Lower leg skin (tissue), 3 donors: Measurements from ENCODE around the gene XYLT1.

Experiments used
- POLR2A ChIP-seq, 2 donors: fragments of 450-650 bp; IDR thresholded peaks; one replicate each; pipeline ENCODE4 v1.6.1; 2016 to 2017; ENCODE audit warnings: antibody characterized with exemption in 2 of 2, mild to moderate bottlenecking in 1 of 2, moderate library complexity in 1 of 2
- TF ChIP-seq, protein P1 (sequence below), 3 donors: fragments of 450-650 bp; IDR thresholded peaks; one replicate each; pipeline ENCODE4 v1.5.1; 2016; ENCODE audit warnings: antibody characterized with exemption in 3 of 3, mild to moderate bottlenecking in 3 of 3, moderate library complexity in 2 of 3

GRCh38 chr16:17053536-17054160, 417.1 kb downstream of the XYLT1 start:
- TF ChIP-seq, protein P1, sequence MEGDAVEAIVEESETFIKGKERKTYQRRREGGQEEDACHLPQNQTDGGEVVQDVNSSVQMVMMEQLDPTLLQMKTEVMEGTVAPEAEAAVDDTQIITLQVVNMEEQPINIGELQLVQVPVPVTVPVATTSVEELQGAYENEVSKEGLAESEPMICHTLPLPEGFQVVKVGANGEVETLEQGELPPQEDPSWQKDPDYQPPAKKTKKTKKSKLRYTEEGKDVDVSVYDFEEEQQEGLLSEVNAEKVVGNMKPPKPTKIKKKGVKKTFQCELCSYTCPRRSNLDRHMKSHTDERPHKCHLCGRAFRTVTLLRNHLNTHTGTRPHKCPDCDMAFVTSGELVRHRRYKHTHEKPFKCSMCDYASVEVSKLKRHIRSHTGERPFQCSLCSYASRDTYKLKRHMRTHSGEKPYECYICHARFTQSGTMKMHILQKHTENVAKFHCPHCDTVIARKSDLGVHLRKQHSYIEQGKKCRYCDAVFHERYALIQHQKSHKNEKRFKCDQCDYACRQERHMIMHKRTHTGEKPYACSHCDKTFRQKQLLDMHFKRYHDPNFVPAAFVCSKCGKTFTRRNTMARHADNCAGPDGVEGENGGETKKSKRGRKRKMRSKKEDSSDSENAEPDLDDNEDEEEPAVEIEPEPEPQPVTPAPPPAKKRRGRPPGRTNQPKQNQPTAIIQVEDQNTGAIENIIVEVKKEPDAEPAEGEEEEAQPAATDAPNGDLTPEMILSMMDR (IDR thresholded peaks at IDR 0.05): no peak
- TF ChIP-seq POLR2A (IDR thresholded peaks at IDR 0.05): no peak
